Measurements from ENCODE around the gene PBX3. TPM values are rescaled to one million over a fixed set of nuclear protein-coding genes. Genes with fewer than 3 reads are reported as not detected.

PBX3 gene
- total and polyA plus RNA-seq, 9 donors: 52.6 to 199 (median 119) TPM

GRCh38 chr9:125977223-125977622 lies 230.1 kb downstream of the PBX3 start:
- H3K27me3 ChIP-seq: no peaks in the 10 kb centered on the region
- DNase-seq: no peak
- TF ChIP-seq EP300 (IDR thresholded peaks at IDR 0.05): no peak
- no peak for TF ChIP-seq CTCF (IDR thresholded peaks at IDR 0.05)
- TF ChIP-seq POLR2A (IDR thresholded peaks at IDR 0.05): no peak
- intact Hi-C loops (cut with DNase I): loop anchor here in 1 of 4 donors (5.0 kb wide), 1 partner anchor 95 kb away; no protein-coding TSS in a partner anchor
- H3K36me3 ChIP-seq: no peaks in the 10 kb centered on the region
- no peaks in the 10 kb centered on the region for H3K9me3 ChIP-seq
- no peak overlapping the region for H3K4me3 ChIP-seq
- H3K27ac ChIP-seq: no peak overlapping the region
- H3K4me1 ChIP-seq (ENCODE audit: insufficient read depth): no peaks in the 10 kb centered on the region

DNA sequence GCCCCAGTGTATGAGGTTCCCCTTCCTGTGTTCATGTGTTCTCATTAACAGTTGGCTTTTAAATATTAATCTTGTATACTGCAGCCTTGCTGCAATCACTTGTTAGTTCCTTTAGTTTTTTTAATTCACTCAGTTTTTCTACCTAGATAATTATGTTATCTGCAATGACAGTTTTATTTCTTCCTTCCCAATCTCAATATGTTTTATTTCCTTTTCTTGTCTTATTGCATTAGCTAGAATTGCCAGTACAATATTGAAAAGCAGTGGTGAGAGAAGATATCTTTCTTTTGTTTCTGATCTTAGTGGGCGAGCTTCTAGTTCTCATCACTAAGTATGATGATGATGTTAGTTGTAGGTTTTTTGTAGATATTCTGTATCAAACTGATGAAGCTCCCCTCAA lies 232.2 kb downstream of the PBX3 start:
- 89 to 94% (median 91%) methylated on average over 1 of the region's 1 CpG for WGBS, 3 donors
- no peak overlapping the region for H3K4me3 ChIP-seq
- no peaks in the 10 kb centered on the region for H3K27me3 ChIP-seq
- TF ChIP-seq POLR2A (IDR thresholded peaks at IDR 0.05): no peak
- no peak for TF ChIP-seq CTCF (IDR thresholded peaks at IDR 0.05)
- no peak for TF ChIP-seq EP300 (IDR thresholded peaks at IDR 0.05)
- no peak overlapping the region for H3K27ac ChIP-seq
- H3K4me1 ChIP-seq (ENCODE audit: insufficient read depth): no peaks in the 10 kb centered on the region
- no peak for DNase-seq
- H3K9me3 ChIP-seq: no peaks in the 10 kb centered on the region
- intact Hi-C loops (cut with DNase I): loop anchor here in 1 of 4 donors (5.0 kb wide), 1 partner anchor 93 kb away; no protein-coding TSS in a partner anchor
- no peaks in the 10 kb centered on the region for H3K36me3 ChIP-seq

DNA sequence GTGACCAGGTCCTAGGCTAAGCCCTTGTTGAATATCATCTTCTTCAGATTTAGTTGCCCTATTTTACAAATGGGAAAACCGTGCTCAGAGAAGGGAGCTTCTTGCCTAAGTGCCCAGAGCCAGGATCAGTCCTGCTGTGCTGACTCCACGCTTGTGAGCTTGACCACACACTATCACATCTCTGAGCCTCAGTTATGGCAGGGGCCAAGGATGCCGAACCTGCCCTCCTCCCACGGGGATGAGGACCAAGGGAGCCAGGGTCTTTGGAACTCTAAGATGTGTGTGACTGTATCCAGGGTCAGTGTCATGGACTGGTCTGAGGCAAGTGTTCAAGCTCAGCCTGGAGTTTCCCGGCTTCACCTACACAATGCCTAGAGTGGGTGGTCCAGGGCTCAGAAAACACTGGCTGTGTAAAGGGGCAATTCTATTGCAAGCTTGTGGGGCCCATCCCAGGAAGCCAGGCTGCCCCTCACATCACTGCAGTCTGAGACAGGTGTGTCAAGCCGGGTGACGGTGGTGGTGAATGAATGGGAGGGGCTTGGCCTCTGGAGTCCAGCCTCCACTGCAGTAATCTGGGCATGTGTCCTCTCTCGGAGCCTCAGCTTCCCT lies 235.7 kb downstream of the PBX3 start:
- DNase-seq: peak in 1 of 5 donors; percentile 10
- TF ChIP-seq EP300 (IDR thresholded peaks at IDR 0.05) (no peak), POLR2A (IDR thresholded peaks at IDR 0.05) (no peak), CTCF (IDR thresholded peaks at IDR 0.05) (no peak)
- Histone ChIP-seq H3K36me3 (no peaks in the 10 kb centered on the region), H3K27ac (no peak overlapping the region), H3K4me3 (no peak overlapping the region), H3K4me1 (ENCODE audit: insufficient read depth) (no peaks in the 10 kb centered on the region), H3K27me3 (no peaks in the 10 kb centered on the region), H3K9me3 (no peaks in the 10 kb centered on the region)
- 56 to 74% (median 59%) methylated on average over 7 to 8 of the region's 8 CpGs for WGBS, 3 donors
- intact Hi-C loops (cut with DNase I): no loop called here

DNA sequence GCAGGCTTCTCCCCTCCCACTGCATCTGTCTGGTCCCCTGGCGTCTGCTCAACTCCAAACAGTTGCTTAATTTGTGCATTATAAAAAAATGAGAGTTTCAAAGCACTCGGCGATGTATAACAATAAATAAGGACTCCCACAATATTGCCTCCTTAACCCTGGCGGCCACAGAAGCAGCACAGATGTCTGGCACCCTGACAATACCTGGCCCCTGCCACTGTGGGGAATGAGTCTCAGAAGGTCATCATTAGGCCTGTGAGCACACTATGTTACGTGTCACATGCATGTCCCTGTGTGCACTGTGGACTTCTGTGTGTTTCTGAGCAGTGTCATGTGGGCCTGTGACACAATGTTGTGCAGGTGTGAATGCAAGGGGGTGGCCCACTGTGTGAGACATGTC lies 236.5 kb downstream of the PBX3 start:
- intact Hi-C loops (cut with DNase I): no loop called here
- no peaks in the 10 kb centered on the region for H3K4me1 ChIP-seq (ENCODE audit: insufficient read depth)
- no peaks in the 10 kb centered on the region for H3K27me3 ChIP-seq
- DNase-seq: no peak
- H3K27ac ChIP-seq: no peak overlapping the region
- no peak overlapping the region for H3K4me3 ChIP-seq
- TF ChIP-seq CTCF (IDR thresholded peaks at IDR 0.05) (no peak), POLR2A (IDR thresholded peaks at IDR 0.05) (no peak), EP300 (IDR thresholded peaks at IDR 0.05) (no peak)
- H3K36me3 ChIP-seq: no peaks in the 10 kb centered on the region
- H3K9me3 ChIP-seq: no peaks in the 10 kb centered on the region
- WGBS, 3 donors: 25 to 57% (median 43%) methylated on average over 5 of the region's 5 CpGs

Measured in ovary (tissue), 9 donors.